Endothelial cell of umbilical vein (primary cell): ENCODE measurements around the gene OLIG3. TPM values are rescaled to one million over a fixed set of nuclear protein-coding genes. Genes with fewer than 3 reads are reported as not detected.

ENCODE experiments used
- BruUV-seq: library from RNA; stranded (reverse); fragments of 400-500 nt; replicated peaks from 2 replicates; lab custom pipeline; 2021; lab: Mats Ljungman, UMichigan
- CTCF ChIA-PET: fragments of 300-600, 350-600 bp; sonication (Branson Sonifier 250); formaldehyde crosslinking; loops from one replicate; lab custom pipeline; 2021; ENCODE audit warnings: antibody characterized with exemption, inconsistent platforms; lab: Charles Lee
- POLR2A ChIA-PET: fragments of 300-600, 350-600 bp; sonication (Branson Sonifier 250); formaldehyde crosslinking; loops from one replicate; lab custom pipeline; 2021; ENCODE audit warnings: antibody characterized with exemption, inconsistent platforms; lab: Charles Lee
- DNase-seq: peaks from one replicate; pipeline ENCODE4 v3.0.0-alpha.2; 2011; ENCODE audit warnings: low read depth, low spot score
- FAIRE-seq: peaks from 2 replicates; lab custom pipeline; 2011; peaks lifted over from hg19 to GRCh38; lab: Jason Lieb, UNC
- H2AFZ ChIP-seq: 2 replicates; pipeline ENCODE4 v1.6.0; 2012; ENCODE audit warnings: low read depth, low read length, control low read depth, inconsistent platforms
- H3K27ac ChIP-seq: 2 replicates; pipeline ENCODE4 v1.5.1; 2011; ENCODE audit warnings: low read depth, mild to moderate bottlenecking, control low read depth, low read length, moderate library complexity; ENCODE audit not compliant: insufficient read depth
- H3K27me3 ChIP-seq, 2 experiments: 2 replicates each; pipeline versions ENCODE4 v1.6.0 to v1.6.1; 2011; ENCODE audit warnings: low read length in 2 of 2, mixed read lengths in 1 of 2; ENCODE audit not compliant: control insufficient read depth in 2 of 2, insufficient read depth in 2 of 2
- H3K36me3 ChIP-seq, 2 experiments: 2 replicates in 1 of 2; 3 replicates in 1 of 2; pipeline ENCODE4 v1.5.1; 2011; ENCODE audit warnings: low read length in 2 of 2, mild to moderate bottlenecking in 1 of 2, moderate library complexity in 1 of 2; ENCODE audit not compliant: control insufficient read depth in 2 of 2, insufficient read depth in 2 of 2; ENCODE audit errors: extremely low read depth in 1 of 2
- H3K4me1 ChIP-seq: 3 replicates; pipeline ENCODE4 v1.5.1; 2011; ENCODE audit warnings: mild to moderate bottlenecking, low read length; ENCODE audit not compliant: control insufficient read depth, insufficient read depth; ENCODE audit errors: extremely low read depth
- H3K4me2 ChIP-seq: 2 replicates; pipeline ENCODE4 v1.6.1; 2011; ENCODE audit warnings: low read length, control low read depth, mixed read lengths; ENCODE audit not compliant: insufficient read depth
- H3K4me3 ChIP-seq, 3 experiments: fragments of 200-600 bp in 1 of 3; sonication (generic), shearing (Covaris generic) in 1 of 3; replicated peaks in 1 of 3; 2 replicates each; pipeline ENCODE4 v1.5.1; 2011 to 2016; ENCODE audit warnings: control low read depth in 3 of 3, low read length in 3 of 3, mild to moderate bottlenecking in 2 of 3, inconsistent platforms in 1 of 3, low read depth in 1 of 3, moderate library complexity in 1 of 3; ENCODE audit not compliant: insufficient read depth in 1 of 3
- H3K79me2 ChIP-seq: 2 replicates; pipeline ENCODE4 v1.6.0; 2012; ENCODE audit warnings: low read length, inconsistent platforms; ENCODE audit not compliant: control insufficient read depth, insufficient read depth
- H3K9ac ChIP-seq: replicated peaks from 2 replicates; pipeline ENCODE3; 2011; ENCODE audit warnings: low read length, control low read depth; ENCODE audit not compliant: insufficient read depth; ENCODE audit errors: extremely low read depth
- H3K9me1 ChIP-seq: replicated peaks from 3 replicates; pipeline ENCODE4 v1.6.0; 2011; ENCODE audit warnings: mild to moderate bottlenecking, low read length; ENCODE audit not compliant: control insufficient read depth, insufficient read depth; ENCODE audit errors: extremely low read depth
- H3K9me3 ChIP-seq: replicated peaks from 2 replicates; pipeline ENCODE4 v1.5.1; 2012; ENCODE audit warnings: low read length, inconsistent platforms; ENCODE audit not compliant: control insufficient read depth, insufficient read depth
- H4K20me1 ChIP-seq: replicated peaks from 2 replicates; pipeline ENCODE3; 2011; ENCODE audit warnings: mild to moderate bottlenecking, low read length; ENCODE audit not compliant: control insufficient read depth, insufficient read depth; ENCODE audit errors: extremely low read depth
- CTCF ChIP-seq, 2 donors: IDR thresholded peaks; 1 replicate in 1 of 2; 2 replicates in 1 of 2; pipeline ENCODE4 v1.5.1; 2011; ENCODE audit warnings: low read length in 2 of 2, mild to moderate bottlenecking in 2 of 2, moderate library complexity in 2 of 2, control low read depth in 1 of 2, inconsistent platforms in 1 of 2, low read depth in 1 of 2; ENCODE audit not compliant: insufficient read depth in 1 of 2; ENCODE audit errors: extremely low read depth in 1 of 2
- FOS ChIP-seq: IDR thresholded peaks from 2 replicates; pipeline ENCODE4 v1.6.1; 2011; ENCODE audit warnings: mild to moderate bottlenecking, low read length, moderate library complexity, borderline replicate concordance; ENCODE audit not compliant: insufficient read depth
- GATA2 ChIP-seq: IDR thresholded peaks from 2 replicates; pipeline ENCODE4 v1.7.0; 2011; ENCODE audit warnings: low read depth, mild to moderate bottlenecking, moderate library complexity, mixed read lengths, low read length; ENCODE audit not compliant: insufficient read length, insufficient read depth
- JUN ChIP-seq: IDR thresholded peaks from 2 replicates; pipeline ENCODE4 v1.6.1; 2011; ENCODE audit warnings: borderline replicate concordance, low read depth; ENCODE audit not compliant: insufficient read length, insufficient read depth
- MYC ChIP-seq: IDR thresholded peaks from one replicate; pipeline ENCODE4 v1.6.1; 2011; ENCODE audit warnings: mild to moderate bottlenecking, low read depth, low read length
- POLR2A ChIP-seq: IDR thresholded peaks from 2 replicates; pipeline ENCODE4 v1.6.1; 2012; ENCODE audit warnings: low read depth, mild to moderate bottlenecking, control low read depth, low read length
- POLR2AphosphoS5 ChIP-seq: IDR thresholded peaks from 2 replicates; pipeline ENCODE4 v1.6.1; 2012; ENCODE audit warnings: low read depth, mild to moderate bottlenecking, control low read depth, low read length, moderate library complexity; ENCODE audit not compliant: insufficient read depth
- dilution Hi-C: fragments of 300-500 bp; cut with MboI; formaldehyde crosslinking; loops from one replicate; pipeline ENCODE4 v1.15.0; 2019; ENCODE audit warnings: low sequenced_read_pairs; ENCODE audit not compliant: extremely low pct_ligation_motif_present
- intact Hi-C: fragments of 100-400 bp; cut with micrococcal nuclease; formaldehyde crosslinking; loops from one replicate; pipeline ENCODE4 v1.10.0; 2022
- polyA plus RNA-seq, 4 experiments: library from polyadenylated mRNA; depleted of rRNA in 3 of 4; stranded (reverse) in 3 of 4; unstranded in 1 of 4; fragments of >200 nt; gene quantifications; 2 replicates each; pipeline versions ENCODE4 v1.2.1 to v1.2.3, GENCODE V29; 2011 to 2012; ENCODE audit warnings: missing spikeins in 1 of 4
- total RNA-seq: library from RNA; stranded (reverse); gene quantifications from 2 replicates; pipeline ENCODE4 v1.2.3, GENCODE V29; 2021

OLIG3 gene
- total and polyA plus RNA-seq, 2 donors (not counting 3 experiments of a cell fraction or from before 2014, with no cell fraction given) = not detected

GRCh38 chr6:137522198-137522798, 28.1 kb upstream of the OLIG3 start:
- peaks cover 8 to 14% of the 10 kb centered on the region in 2 experiments for H3K27me3 ChIP-seq
- no peaks in the 10 kb centered on the region for H3K36me3 ChIP-seq
- intact Hi-C loops = no loop called here
- no peaks in the 10 kb centered on the region for H3K9me1 ChIP-seq
- no TSS peak for BruUV-seq
- H3K27ac ChIP-seq = no peak overlapping the region
- no peaks in the 10 kb centered on the region for H3K4me1 ChIP-seq
- no peaks in the 10 kb centered on the region for H3K79me2 ChIP-seq
- H2AFZ ChIP-seq = no peak overlapping the region
- H4K20me1 ChIP-seq = no peaks in the 10 kb centered on the region
- TF ChIP-seq POLR2A = no peak
- no peak for TF ChIP-seq JUN
- TF ChIP-seq MYC = no peak
- TF ChIP-seq GATA2 = no peak
- TF ChIP-seq CTCF (IDR thresholded peaks at IDR 0.05; ENCODE audit: extremely low read depth in 1 of 2, insufficient read depth in 1 of 2, low read depth in 1 of 2, low read length in 2 of 2) = no peak
- no peak for TF ChIP-seq FOS
- no peak for TF ChIP-seq POLR2AphosphoS5
- CTCF ChIA-PET = no interaction called here
- POLR2A ChIA-PET = interaction anchor here (0.6 kb wide), 1 partner anchor 88 kb away, joined by 4 read pairs; no protein-coding TSS in a partner anchor
- FAIRE-seq (no peak), DNase-seq (no peak)
- no peak overlapping the region for H3K4me2 ChIP-seq
- dilution Hi-C loops = no loop called here
- no peak overlapping the region for H3K9ac ChIP-seq
- H3K9me3 ChIP-seq = no peaks in the 10 kb centered on the region
- no peak overlapping the region for H3K4me3 ChIP-seq
